Fibroblast of villous mesenchyme (primary cell): ENCODE data around the gene PPP1R7. TPM values are rescaled to one million over a fixed set of nuclear protein-coding genes. Genes with fewer than 3 reads are reported as not detected.

Experiments
- DNase-seq: peaks from one replicate; pipeline ENCODE4 v3.0.0-alpha.2; 2010; ENCODE audit warnings: low read depth
- H3K4me3 ChIP-seq: 2 replicates; pipeline ENCODE4 v1.5.1; 2011; ENCODE audit warnings: low read depth, mild to moderate bottlenecking, low read length
- CTCF ChIP-seq: IDR thresholded peaks from 2 replicates; pipeline ENCODE4 v1.5.1; 2012; ENCODE audit warnings: low read depth, mild to moderate bottlenecking, low read length; ENCODE audit not compliant: insufficient read depth
- total RNA-seq: library from RNA; depleted of rRNA; stranded (reverse); fragments of >200 nt; gene quantifications from 2 replicates; pipeline ENCODE4 v1.2.3, GENCODE V29; 2012

PPP1R7 gene
- total RNA-seq, 1 donor: 78.2 TPM

- peak; percentile 15 for DNase-seq
Measured at GRCh38 chr2:241153616-241154015, 3.3 kb downstream of the PPP1R7 start.

GRCh38 chr2:241154915-241155314 is 4.6 kb downstream of the PPP1R7 start:
- DNase-seq: no peak
- no peak overlapping the region for H3K4me3 ChIP-seq
- TF ChIP-seq CTCF: no peak

More at GRCh38 chr2:241153616-241154015, 3.3 kb downstream of the PPP1R7 start:
- no peak overlapping the region for H3K4me3 ChIP-seq
- no peak for TF ChIP-seq CTCF

- TF ChIP-seq CTCF: no peak
Measured at GRCh38 chr2:241155936-241156335, 5.7 kb downstream of the PPP1R7 start.

DNA sequence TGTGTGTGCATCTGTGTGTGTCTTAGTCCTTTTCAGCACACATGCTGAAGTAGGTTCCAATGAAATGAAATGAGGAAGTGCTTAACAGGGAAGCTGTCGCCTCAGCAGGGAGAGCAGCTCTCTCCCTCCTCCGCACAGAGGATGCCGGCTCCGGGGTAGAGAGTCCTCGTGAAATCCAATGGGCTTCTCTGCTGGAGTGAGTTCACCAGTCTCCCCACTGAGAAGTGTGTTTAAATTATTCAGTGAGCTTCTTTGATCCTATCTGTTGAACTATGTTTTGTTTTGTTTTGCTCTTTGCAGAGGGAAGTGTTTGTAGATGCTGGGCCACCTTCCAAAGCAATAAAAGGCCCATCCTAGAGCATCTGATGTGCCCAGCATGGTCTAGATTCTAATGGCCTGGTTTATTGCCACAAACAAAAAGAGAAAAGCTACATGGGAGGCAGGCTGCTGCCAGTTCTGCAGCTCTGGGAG is 6.7 kb downstream of the PPP1R7 start:
- H3K4me3 ChIP-seq: no peak overlapping the region
- peak; percentile 71 for DNase-seq
- TF ChIP-seq CTCF: no peak

More at GRCh38 chr2:241155936-241156335, 5.7 kb downstream of the PPP1R7 start:
- DNase-seq: no peak
- no peak overlapping the region for H3K4me3 ChIP-seq

DNA sequence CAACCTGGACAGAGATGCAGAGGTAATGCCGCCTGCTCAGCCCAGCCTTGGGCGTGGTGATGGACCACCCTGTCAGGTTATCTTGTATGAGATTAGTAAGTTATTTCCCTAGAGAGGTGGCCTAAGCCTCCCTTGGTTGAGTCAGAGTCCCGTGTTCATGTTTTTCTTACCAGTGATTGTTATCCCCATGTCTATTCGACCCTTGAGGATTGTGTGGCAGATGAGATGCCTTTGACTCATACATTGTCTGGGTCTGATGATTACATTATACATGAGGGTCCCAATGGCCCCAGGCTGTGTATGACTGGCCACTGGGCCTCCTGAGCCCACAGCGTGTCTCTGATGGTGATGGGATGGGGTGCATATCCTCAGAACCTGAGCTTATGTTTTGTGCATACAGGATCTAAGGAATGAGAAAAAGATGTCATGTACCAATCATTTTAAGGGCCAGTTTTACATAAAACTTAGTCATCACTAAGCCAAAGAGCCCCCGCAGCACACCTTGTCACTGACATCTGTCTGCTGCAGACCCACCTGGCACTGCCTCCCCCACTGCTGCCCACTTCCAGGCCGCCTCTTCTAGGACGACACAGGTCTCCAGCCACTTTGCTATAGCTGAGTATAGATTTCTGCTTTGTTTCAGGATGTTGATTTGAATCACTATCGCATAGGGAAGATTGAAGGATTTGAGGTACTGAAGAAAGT is 7.7 kb downstream of the PPP1R7 start:
- DNase-seq: peak; percentile 51
- no peak overlapping the region for H3K4me3 ChIP-seq
- TF ChIP-seq CTCF: no peak

DNA sequence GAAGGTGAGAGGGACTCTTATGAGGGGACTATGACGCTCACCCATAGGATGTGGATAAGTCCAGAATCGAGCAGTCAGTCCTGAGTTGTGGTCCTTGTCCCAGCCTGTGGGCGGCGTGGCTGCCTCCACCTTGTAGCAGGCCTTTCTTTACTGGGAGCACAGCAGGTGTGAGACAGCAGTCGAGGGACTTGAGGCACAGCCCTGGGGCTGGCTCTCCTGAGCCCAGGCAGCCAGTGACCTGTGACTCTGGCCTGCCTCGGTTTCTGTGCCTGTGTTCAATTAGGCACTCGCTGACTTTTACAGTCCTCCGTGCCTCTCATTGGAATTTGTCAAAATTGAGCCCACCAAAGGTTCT is 8.3 kb downstream of the PPP1R7 start:
- H3K4me3 ChIP-seq: no peak overlapping the region
- DNase-seq: no peak
- TF ChIP-seq CTCF: no peak

GRCh38 chr2:241159116-241159515 is 8.8 kb downstream of the PPP1R7 start:
- no peak for DNase-seq
- no peak for TF ChIP-seq CTCF
- H3K4me3 ChIP-seq: no peak overlapping the region
